Calu3 (cell line): ENCODE results near the gene CENPH. TPM values are rescaled to one million over a fixed set of nuclear protein-coding genes. Genes with fewer than 3 reads are reported as not detected.

Source experiments
- BruUV-seq: library from RNA; stranded (reverse); fragments of 400-500 nt; replicated peaks from 2 replicates; lab custom pipeline; 2021; lab: Mats Ljungman, UMichigan
- CTCF ChIA-PET: fragments of 300-600 bp; sonication (Branson Sonifier 250); formaldehyde crosslinking; loops from one replicate; lab custom pipeline; 2022; ENCODE audit warnings: antibody characterized with exemption; lab: Charles Lee
- DNase-seq: peaks from one replicate; pipeline ENCODE4 v3.0.0; 2022
- H3K27ac Mint-ChIP-seq: one replicate; pipeline ENCODE4 v1.8.0; 2022; ENCODE audit warnings: mixed read lengths; ENCODE audit not compliant: unreplicated experiment
- H3K27me3 Mint-ChIP-seq: one replicate; pipeline ENCODE4 v1.8.0; 2022; ENCODE audit warnings: mixed read lengths; ENCODE audit not compliant: unreplicated experiment
- H3K36me3 Mint-ChIP-seq: one replicate; pipeline ENCODE4 v1.8.0; 2022; ENCODE audit warnings: mild to moderate bottlenecking, moderate library complexity, mixed read lengths; ENCODE audit not compliant: insufficient read depth, unreplicated experiment
- H3K4me1 Mint-ChIP-seq: one replicate; pipeline ENCODE4 v1.8.0; 2022; ENCODE audit warnings: mild to moderate bottlenecking, low read depth, mixed read lengths; ENCODE audit not compliant: unreplicated experiment
- H3K4me3 Mint-ChIP-seq: one replicate; pipeline ENCODE4 v1.8.0; 2022; ENCODE audit warnings: mild to moderate bottlenecking, low read depth, moderate library complexity, mixed read lengths; ENCODE audit not compliant: unreplicated experiment
- H3K9me3 Mint-ChIP-seq: one replicate; pipeline ENCODE4 v1.8.0; 2022; ENCODE audit warnings: low read depth, mixed read lengths; ENCODE audit not compliant: unreplicated experiment
- intact Hi-C: fragments of 100-400 bp; cut with micrococcal nuclease; formaldehyde crosslinking; loops from one replicate; pipeline ENCODE4 v1.10.0; 2022; ENCODE audit not compliant: unreplicated experiment
- total RNA-seq: library from RNA; stranded (reverse); gene quantifications from 2 replicates; pipeline ENCODE4 v1.2.3, GENCODE V29; 2022
- TF ChIP-seq, protein P1 (sequence below): fragments of 200-600 bp; IDR thresholded peaks from one replicate; pipeline ENCODE4 v1.8.0; 2022; ENCODE audit warnings: antibody characterized with exemption; ENCODE audit not compliant: unreplicated experiment

CENPH gene
- total RNA-seq, 1 experiment from 2014 or later: 17.0 TPM

DNA sequence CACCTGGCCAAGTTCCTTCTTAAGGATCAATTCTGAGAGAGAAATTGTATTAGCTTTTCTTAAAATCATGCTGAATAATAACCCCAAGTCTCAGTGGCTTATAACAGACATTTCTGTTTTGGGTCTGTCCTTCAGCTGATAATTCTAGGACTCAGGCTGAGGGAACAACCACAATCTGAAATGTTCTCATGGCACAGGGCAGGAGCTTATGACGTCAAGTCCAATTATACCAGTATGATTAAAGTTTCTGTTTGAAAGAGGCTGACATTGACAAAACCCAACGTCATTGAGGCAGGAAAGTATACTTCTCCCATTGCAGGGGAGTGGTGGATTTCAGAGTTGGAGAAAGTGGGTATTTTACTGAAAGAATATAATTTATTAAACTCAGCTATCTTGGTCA lies 21.8 kb downstream of the CENPH start:
- H3K4me3 Mint-ChIP-seq: no peak overlapping the region
- DNase-seq: no peak
- intact Hi-C loops: no loop called here
- CTCF ChIA-PET: no interaction called here
- peaks cover 7% of the 10 kb centered on the region for H3K4me1 Mint-ChIP-seq
- TF ChIP-seq, protein P1, sequence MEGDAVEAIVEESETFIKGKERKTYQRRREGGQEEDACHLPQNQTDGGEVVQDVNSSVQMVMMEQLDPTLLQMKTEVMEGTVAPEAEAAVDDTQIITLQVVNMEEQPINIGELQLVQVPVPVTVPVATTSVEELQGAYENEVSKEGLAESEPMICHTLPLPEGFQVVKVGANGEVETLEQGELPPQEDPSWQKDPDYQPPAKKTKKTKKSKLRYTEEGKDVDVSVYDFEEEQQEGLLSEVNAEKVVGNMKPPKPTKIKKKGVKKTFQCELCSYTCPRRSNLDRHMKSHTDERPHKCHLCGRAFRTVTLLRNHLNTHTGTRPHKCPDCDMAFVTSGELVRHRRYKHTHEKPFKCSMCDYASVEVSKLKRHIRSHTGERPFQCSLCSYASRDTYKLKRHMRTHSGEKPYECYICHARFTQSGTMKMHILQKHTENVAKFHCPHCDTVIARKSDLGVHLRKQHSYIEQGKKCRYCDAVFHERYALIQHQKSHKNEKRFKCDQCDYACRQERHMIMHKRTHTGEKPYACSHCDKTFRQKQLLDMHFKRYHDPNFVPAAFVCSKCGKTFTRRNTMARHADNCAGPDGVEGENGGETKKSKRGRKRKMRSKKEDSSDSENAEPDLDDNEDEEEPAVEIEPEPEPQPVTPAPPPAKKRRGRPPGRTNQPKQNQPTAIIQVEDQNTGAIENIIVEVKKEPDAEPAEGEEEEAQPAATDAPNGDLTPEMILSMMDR: no peak
- no peaks in the 10 kb centered on the region for H3K9me3 Mint-ChIP-seq
- no TSS peak for BruUV-seq
- H3K27ac Mint-ChIP-seq: no peak overlapping the region
- peaks cover 12% of the 10 kb centered on the region for H3K36me3 Mint-ChIP-seq
- no peaks in the 10 kb centered on the region for H3K27me3 Mint-ChIP-seq

DNA sequence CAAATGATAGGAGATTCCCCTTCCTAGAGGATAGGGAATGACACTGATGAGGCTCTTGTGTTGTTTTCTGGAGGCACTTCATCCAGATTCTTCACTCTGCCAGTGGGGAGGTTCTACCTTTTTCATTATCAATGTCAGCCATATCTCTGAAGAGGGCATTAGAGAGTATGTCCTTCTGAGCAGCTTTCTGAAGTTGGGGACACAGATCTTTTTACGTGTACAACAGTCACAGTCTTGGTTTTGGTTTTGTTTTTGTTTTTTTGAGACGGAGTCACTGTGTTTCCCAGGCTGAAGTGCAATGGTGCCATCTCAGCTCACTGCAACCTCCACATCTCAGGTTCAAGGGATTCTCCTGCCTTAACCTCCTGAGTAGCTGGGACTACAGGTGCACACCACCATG lies 22.6 kb downstream of the CENPH start:
- Mint-ChIP-seq H3K27ac (no peak overlapping the region), H3K9me3 (no peaks in the 10 kb centered on the region), H3K4me3 (no peak overlapping the region), H3K27me3 (no peaks in the 10 kb centered on the region), H3K36me3 (peaks cover 8% of the 10 kb centered on the region), H3K4me1 (peaks cover under 1% of the 10 kb centered on the region)
- CTCF ChIA-PET: no interaction called here
- DNase-seq: no peak
- no TSS peak for BruUV-seq
- TF ChIP-seq, protein P1: no peak
- intact Hi-C loops: no loop called here

DNA sequence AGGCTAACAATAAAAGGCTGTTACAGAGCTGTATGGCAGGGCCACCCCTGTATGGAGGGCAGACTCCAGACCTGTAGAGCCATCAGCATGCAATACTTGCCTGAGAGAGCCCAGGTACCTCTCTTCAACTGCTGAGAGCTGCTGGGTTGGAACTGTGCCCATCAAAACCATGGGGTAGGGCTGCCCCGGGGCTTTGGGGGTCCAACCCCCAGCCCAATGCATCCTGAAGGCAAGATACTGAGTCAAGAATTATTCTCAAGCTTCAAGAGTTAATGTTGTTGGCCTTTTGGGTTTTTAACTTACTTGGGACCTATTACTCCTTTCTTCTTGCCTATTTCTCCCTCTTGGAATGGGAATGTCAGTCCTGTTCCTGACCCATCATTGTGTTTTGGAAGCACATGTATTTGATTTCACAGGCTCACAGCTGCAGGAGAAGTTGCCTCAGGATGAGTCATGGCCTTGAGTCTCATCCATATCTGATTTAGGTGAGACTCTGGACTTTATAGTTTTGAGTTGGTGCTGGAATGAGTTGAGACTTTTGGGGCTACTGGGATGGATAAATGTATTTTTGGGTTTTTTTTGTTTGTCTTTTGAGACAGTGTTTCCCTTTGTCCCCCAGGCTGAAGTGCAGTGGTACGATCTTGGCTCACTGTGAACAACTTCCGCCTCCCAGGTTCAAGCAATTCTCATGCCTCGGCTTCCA lies 24.3 kb downstream of the CENPH start:
- no peak for DNase-seq
- intact Hi-C loops: no loop called here
- H3K27ac Mint-ChIP-seq: no peak overlapping the region
- no TSS peak for BruUV-seq
- CTCF ChIA-PET: no interaction called here
- peaks cover 21% of the 10 kb centered on the region for H3K36me3 Mint-ChIP-seq
- no peaks in the 10 kb centered on the region for H3K27me3 Mint-ChIP-seq
- no peaks in the 10 kb centered on the region for H3K9me3 Mint-ChIP-seq
- H3K4me3 Mint-ChIP-seq: no peak overlapping the region
- TF ChIP-seq, protein P1: no peak
- no peaks in the 10 kb centered on the region for H3K4me1 Mint-ChIP-seq

DNA sequence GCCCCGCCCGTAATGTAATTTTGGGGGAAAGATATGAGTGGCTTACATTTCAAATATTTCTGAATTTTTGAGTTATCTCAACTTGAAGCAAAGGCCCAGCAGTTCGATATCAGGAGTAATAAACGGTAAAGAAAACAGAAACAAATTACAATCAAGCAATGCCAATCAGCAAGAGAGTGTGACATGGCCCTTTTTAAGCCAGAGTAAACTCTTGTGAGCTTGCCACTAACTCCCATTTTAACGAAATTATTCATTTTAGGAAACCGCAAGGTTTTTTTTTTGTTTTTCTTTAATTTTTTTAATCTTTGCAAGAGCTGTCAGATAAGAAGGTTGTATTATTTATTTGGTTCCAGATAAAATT lies 27.7 kb downstream of the CENPH start:
- no peaks in the 10 kb centered on the region for H3K9me3 Mint-ChIP-seq
- TSS peak; percentile 74 for BruUV-seq
- intact Hi-C loops: no loop called here
- DNase-seq: no peak
- CTCF ChIA-PET: interaction anchor here (1.0 kb wide), 1 partner anchor 118 kb away, joined by 3 read pairs; no protein-coding TSS in a partner anchor
- peak overlapping the region; percentile 76 for H3K4me3 Mint-ChIP-seq
- peaks cover 21% of the 10 kb centered on the region for H3K36me3 Mint-ChIP-seq
- TF ChIP-seq, protein P1: no peak
- H3K27ac Mint-ChIP-seq: peak overlapping the region; percentile 92
- no peaks in the 10 kb centered on the region for H3K4me1 Mint-ChIP-seq
- no peaks in the 10 kb centered on the region for H3K27me3 Mint-ChIP-seq
